ENCODE results near the gene CCDC63.
"Not testable (repeated sequence)": the region's sequence is repeated elsewhere in the genome, so short reads cannot be mapped to it uniquely, and the experiment has no call there.

The CCDC63 gene

DNA sequence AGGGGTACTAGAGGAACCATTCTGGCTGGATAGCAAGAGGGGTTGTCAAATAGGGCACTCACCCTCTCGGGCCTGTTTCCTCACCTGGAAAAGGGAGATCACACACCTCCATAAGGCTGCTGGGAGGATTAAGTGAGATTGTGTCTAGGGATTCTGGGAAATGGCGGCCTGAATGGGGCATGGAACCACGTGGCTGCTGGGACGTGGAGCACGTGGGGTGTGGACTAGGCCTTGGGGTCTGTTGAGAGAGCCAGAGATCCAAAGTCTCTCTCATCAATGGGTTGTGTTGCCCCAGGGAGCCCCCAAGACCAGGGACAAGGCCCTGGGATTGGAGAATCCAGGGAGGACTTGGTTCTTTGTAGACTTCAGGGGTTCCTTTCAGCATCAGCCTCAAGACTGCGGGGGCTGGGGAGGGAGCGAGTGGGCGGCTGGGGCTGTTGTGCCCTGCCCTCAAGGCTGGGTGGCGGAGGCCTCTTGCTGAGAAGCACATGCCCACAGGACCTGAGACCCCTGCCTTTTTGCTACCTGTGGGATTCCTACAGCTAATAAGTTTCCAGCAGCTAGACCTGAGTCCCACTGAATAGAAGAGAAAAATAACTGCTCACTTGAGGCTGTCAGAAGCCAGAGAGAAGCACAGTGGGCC is 77.0 kb downstream of the CCDC63 start:
- DNase-seq, result no peak

DNA sequence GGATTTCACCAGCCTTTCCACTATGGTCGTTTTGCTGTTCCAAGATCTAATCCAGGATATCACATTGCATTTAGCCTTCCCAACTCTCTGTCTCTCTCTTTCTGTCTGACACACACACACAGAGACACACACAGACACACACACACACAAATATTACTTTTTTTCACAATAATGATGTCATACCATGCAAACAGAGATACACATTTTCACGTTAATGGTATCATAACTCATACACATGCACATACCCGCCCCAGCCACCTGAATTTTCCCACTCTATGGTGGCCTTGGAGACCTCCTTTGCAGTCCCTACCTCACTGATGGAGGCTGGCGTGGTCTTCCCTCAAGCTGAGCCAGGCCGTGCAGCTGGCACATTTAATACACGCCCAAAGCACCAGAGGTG is 80.8 kb downstream of the CCDC63 start:
- DNase-seq, result no peak

- DNase-seq, result no peak
Measured at GRCh38 chr12:110928700-110929099, 81.9 kb downstream of the CCDC63 start.

DNA sequence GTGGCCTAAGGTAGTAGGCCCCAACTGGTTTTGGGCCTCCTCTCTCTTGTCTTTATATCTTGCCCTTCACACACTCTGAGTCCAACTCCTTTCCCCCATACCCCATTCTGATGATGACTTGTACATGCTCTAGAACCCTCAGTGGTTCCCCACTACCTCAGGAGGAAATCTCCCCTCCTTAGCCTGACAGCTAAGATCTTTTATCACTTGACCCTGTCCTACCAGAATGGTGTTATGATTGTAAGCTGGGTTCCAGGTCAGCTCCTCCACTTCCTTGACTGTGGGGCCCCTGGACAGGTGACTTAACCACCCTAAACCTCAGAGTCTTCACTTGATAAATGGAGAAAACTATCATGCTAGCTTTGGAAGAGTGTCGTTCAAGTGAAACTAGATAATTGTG is 83.0 kb downstream of the CCDC63 start:
- no peak for DNase-seq

GRCh38 chr12:110930348-110931314 is 83.8 kb downstream of the CCDC63 start:
- no peak for DNase-seq

- no peak for DNase-seq
Measured at GRCh38 chr12:110931315-110931728, 84.5 kb downstream of the CCDC63 start.

- DNase-seq, result no peak
Measured at GRCh38 chr12:110932046-110932445, 85.3 kb downstream of the CCDC63 start.

DNA sequence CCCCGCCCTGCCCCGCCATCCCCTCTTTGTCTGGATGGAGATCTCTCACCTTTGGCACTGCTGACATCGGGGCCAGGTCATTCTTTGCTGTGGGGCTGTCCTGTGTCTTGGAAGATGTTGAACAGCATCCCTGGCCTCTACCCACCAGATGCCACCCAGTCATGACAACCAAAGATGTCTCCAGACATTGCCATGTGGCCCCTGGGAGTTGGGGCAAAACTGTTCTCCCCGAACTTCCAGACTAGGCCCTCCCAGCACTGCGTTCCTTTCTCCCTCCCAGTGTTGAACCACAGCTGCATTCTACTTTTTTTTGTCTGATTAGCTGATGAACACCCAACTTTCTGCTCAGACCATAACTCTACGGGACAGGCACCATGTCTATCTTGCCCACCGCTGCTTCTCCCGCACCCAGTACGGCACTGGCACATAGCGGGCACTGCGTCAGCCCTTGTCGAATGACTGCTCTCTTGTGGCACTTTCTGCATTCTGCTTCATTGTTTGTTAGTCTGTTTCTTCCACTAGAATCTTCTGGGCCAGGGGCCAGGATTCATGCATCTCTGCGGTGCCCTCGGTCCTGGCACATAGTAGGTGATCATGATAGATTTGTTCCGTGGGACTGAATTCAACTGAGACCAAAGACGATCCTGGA is 86.7 kb downstream of the CCDC63 start:
- no peak for DNase-seq

DNA sequence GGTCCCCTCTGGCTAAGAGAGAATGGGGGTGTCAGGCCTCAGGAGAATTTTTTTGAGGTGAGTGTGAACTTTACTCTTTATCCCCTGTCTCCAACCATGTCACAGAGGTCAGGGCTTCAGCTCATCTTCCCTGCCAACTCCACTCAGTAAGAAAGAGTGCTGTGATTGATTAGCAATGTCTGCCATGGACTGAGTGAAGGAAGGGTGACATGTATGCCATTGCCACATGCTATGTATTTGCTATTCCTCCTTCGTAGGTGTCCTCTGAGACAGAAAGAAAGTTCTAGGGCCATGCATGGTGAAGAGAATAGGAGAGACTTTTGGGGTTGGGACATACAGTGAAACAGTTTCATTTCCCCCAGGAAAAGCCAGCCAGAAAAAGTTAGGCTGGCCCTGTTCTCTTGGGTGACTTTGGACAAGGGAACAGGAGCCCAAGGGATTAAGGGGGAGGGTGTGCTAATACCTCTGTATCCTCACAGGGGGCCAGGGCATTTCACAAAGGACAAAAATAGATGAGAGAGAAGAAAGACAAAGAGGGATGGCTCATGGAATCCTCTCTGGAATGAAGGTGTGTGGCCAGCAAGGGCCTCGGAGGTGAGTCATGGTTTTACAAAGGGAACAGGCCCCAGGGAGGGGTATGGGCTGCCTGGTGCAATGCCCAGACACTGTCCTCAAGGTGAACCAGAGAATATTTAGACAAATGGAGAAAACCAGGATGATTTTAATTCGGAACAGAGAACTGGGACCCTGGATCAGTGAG is 87.5 kb downstream of the CCDC63 start:
- no peak for DNase-seq

- no peak for DNase-seq
Measured at GRCh38 chr12:110935588-110935987, 88.8 kb downstream of the CCDC63 start.

DNA sequence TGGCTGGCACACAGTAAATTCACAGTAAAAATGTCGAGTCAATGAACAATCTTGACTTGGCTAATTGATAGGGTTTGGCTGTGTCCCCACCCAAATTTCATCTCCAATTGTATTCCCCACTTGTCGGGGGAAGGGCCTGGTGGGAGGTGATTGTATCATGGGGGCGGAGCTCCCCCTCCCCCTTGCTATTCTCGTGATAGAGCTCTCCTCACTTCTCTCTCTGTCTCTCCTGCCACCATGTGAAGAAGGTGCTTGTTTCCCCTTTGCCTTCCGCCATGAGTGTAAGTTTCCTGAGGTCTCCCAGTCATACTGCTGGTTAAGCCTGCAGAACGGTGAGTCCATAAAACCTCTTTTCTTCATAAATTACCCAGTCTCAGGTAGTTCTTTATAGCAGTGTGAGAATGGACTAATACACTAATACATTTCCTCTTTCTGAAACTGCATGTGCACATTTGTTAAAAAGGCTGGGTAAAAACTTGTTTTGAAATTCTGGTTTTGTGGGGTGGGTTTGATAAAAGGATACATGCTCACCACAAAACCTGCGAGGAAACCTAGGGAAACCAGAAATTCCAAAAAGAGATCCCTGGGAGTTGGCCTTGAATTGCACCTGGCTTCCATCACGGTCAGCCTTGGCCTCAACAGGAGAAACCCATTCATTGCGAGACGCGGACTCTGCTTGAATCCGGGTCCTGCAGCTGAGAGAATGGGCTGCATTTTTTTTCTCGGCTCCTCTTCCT is 89.7 kb downstream of the CCDC63 start:
- no peak for DNase-seq

- peak in 4 of 5 donors; percentile 32 to 47 (median 37) for DNase-seq
Measured at GRCh38 chr12:110937104-110937641, 90.4 kb downstream of the CCDC63 start.

DNA sequence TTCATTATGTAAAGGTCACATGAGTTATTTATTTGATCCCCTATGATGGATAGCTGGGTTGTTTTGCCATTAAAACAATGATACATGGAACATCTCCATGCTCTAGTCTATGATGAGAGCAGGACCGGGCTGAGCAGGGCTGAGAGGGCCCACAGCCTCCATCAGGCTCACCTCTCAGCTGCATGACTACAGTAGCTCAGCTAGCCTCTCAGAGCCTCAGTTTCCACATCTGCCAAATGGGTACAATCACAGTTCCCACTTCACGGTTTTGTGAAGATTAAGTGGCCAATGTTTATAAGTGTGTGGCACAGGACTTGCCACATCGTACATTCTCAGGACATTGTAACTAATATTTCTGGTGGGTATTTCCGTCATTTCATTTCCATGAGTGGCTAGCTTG is 93.5 kb downstream of the CCDC63 start:
- DNase-seq, result no peak

- no peak for DNase-seq
Measured at GRCh38 chr12:110940933-110941332, 94.1 kb downstream of the CCDC63 start.

- DNase-seq, result no peak
Measured at GRCh38 chr12:110941391-110941790, 94.6 kb downstream of the CCDC63 start.

DNA sequence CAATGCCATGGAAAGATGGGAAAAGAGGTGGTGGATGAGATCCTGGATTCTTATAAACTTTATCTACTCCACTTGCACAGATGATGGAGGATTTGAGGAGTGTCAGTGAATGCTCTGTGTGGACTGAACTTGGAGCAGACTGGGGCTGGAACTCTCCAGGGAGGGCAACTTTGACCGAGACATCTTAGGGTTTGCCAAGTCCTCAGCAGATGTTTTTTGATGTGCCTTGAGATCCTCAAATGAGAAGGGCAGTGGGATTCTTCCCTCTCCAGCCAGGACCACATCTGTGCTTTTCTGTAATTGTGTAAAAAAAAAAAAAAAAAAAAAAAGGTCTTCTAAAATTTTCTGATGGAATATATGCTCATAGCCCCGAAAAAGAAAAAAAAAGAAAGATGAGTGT is 96.6 kb downstream of the CCDC63 start:
- DNase-seq, result no peak

- DNase-seq, result no peak
Measured at GRCh38 chr12:110948041-110948440, 101.3 kb downstream of the CCDC63 start.

DNA sequence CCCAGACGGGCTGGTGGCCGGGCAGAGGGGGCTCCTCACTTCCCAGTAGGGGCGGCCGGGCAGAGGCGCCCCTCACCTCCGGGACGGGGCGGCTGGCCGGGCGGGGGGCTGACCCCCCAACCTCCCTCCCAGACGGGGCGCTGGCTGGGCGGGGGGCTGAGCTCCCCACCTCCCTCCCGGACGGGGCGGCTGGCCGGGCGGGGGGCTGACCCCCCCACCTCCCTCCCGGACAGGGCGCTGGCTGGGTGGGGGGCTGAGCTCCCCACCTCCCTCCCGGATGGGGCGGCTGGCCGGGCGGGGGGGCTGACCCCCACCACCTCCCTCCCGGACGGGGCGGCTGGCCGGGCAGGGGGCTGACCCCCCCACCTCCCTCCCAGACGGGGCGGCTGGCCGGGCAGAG is 103.7 kb downstream of the CCDC63 start:
- DNase-seq, result not testable (repeated sequence)

DNA sequence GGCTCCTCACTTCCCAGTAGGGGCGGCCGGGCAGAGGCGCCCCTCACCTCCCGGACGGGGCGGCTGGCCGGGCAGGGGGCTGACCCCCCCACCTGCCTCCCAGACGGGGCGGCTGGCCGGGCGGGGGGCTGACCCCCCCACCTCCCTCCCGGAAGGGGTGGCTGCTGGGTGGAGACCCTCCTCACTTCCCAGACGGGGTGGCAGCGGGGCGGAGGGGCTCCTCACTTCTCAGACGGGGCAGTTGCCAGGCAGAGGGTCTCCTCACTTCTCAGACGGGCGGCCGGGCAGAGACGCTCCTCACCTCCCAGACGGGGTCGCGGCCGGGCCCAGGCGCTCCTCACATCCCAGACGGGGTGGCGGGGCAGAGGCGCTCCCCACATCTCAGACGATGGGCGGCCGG is 104.1 kb downstream of the CCDC63 start:
- not testable (repeated sequence) for DNase-seq
